ENCODE results near the gene MYO1D. TPM values are rescaled to one million over a fixed set of nuclear protein-coding genes. Genes with fewer than 3 reads are reported as not detected.

The MYO1D gene
- total and polyA plus RNA-seq, 4 donors, result 4.5 to 22.9 (median 13.3) TPM

GRCh38 chr17:32516450-32516849 lies 360.5 kb downstream of the MYO1D start:
- TF ChIP-seq ZBTB33 (IDR thresholded peaks at IDR 0.05) (no peak), GABPA (IDR thresholded peaks at IDR 0.05 in 1 of 2, conservative IDR thresholded peaks at IDR 0.05 in 1 of 2) (no peak), CTCF (IDR thresholded peaks at IDR 0.05; ENCODE audit: low read depth, low read length, missing input control) (no peak), HNF4G (IDR thresholded peaks at IDR 0.05) (no peak), EGR1 (IDR thresholded peaks at IDR 0.05; ENCODE audit: low read depth in 2 of 2) (no peak), TAF1 (conservative IDR thresholded peaks at IDR 0.05) (no peak), YY1 (IDR thresholded peaks at IDR 0.05) (no peak), ATF3 (IDR thresholded peaks at IDR 0.05) (no peak), NR2F2 (IDR thresholded peaks at IDR 0.05) (no peak)
- Histone ChIP-seq H3K9ac (ENCODE audit: low read depth in 1 of 2, low read length in 2 of 2) (no peak overlapping the region), H3K4me3 (ENCODE audit: low read depth in 1 of 3, low read length in 3 of 3) (no peak overlapping the region), H3K27me3 (ENCODE audit: control insufficient read depth in 4 of 4, insufficient read depth in 4 of 4, low read length in 3 of 4) (no peaks in the 10 kb centered on the region), H3K9me3 (ENCODE audit: control insufficient read depth in 4 of 4, low read length in 3 of 4) (no peaks in the 10 kb centered on the region), H3K27ac (ENCODE audit: low read depth in 1 of 2, low read length in 2 of 2) (no peak overlapping the region), H3K4me1 (ENCODE audit: control insufficient read depth in 4 of 4, insufficient read depth in 4 of 4, low read length in 3 of 4) (peaks cover 2 to 15% (median 3%) of the 10 kb centered on the region in 4 donors), H3K36me3 (ENCODE audit: control insufficient read depth in 4 of 4, insufficient read depth in 3 of 4, low read depth in 1 of 4, low read length in 3 of 4) (no peaks in the 10 kb centered on the region)
- no peak for DNase-seq (ENCODE audit: low spot score)
- WGBS, result 65% methylated on average over 2 of the region's 2 CpGs

- H3K9ac ChIP-seq (ENCODE audit: low read depth in 1 of 2, low read length in 2 of 2), result no peak overlapping the region
- 96% methylated on average over 4 of the region's 4 CpGs for WGBS
- H3K36me3 ChIP-seq (ENCODE audit: control insufficient read depth in 4 of 4, insufficient read depth in 3 of 4, low read depth in 1 of 4, low read length in 3 of 4), result no peaks in the 10 kb centered on the region
- H3K27me3 ChIP-seq (ENCODE audit: control insufficient read depth in 4 of 4, insufficient read depth in 4 of 4, low read length in 3 of 4), result no peaks in the 10 kb centered on the region
- peaks cover 2 to 15% (median 3%) of the 10 kb centered on the region in 4 donors for H3K4me1 ChIP-seq (ENCODE audit: control insufficient read depth in 4 of 4, insufficient read depth in 4 of 4, low read length in 3 of 4)
- no peak for DNase-seq (ENCODE audit: low spot score)
- TF ChIP-seq ATF3 (IDR thresholded peaks at IDR 0.05) (no peak), CTCF (IDR thresholded peaks at IDR 0.05; ENCODE audit: low read depth, low read length, missing input control) (no peak), FOXA2 (IDR thresholded peaks at IDR 0.05) (no peak), EGR1 (IDR thresholded peaks at IDR 0.05; ENCODE audit: low read depth in 2 of 2) (no peak), RXRA (IDR thresholded peaks at IDR 0.05) (no peak), NR2F2 (IDR thresholded peaks at IDR 0.05) (no peak), FOXA1 (IDR thresholded peaks at IDR 0.05) (no peak), TAF1 (conservative IDR thresholded peaks at IDR 0.05) (no peak), MAX (IDR thresholded peaks at IDR 0.05) (no peak), REST (IDR thresholded peaks at IDR 0.05) (no peak), JUND (IDR thresholded peaks at IDR 0.05) (no peak), GABPA (IDR thresholded peaks at IDR 0.05 in 1 of 2, conservative IDR thresholded peaks at IDR 0.05 in 1 of 2) (no peak), SP1 (IDR thresholded peaks at IDR 0.05) (no peak)
- H3K9me3 ChIP-seq (ENCODE audit: control insufficient read depth in 4 of 4, low read length in 3 of 4), result no peaks in the 10 kb centered on the region
- H3K27ac ChIP-seq (ENCODE audit: low read depth in 1 of 2, low read length in 2 of 2), result no peak overlapping the region
- H3K4me3 ChIP-seq (ENCODE audit: low read depth in 1 of 3, low read length in 3 of 3), result no peak overlapping the region
Measured at GRCh38 chr17:32515677-32516383, 361.1 kb downstream of the MYO1D start.

Measured in liver (tissue), 9 donors.